ENCODE measurements around the gene CALHM6.

DNA sequence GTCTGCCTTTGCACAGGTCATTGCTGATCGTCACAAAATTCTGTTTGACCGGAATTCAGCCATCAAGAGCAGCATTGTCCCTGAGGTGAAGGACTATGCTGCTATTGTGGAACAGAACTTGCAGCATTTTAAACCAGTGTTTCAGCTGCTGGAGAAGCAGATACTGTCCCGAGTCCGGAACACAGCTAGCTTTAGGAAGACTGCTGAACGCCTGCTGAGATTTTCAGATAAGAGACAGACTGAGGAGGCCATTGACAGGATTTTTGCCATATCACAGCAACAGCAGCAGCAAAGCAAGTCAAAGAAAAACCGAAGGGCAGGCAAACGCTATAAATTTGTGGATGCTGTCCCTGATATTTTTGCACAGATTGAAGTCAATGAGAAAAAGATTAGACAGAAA lies 24.6 kb upstream of the CALHM6 start:
- TF ChIP-seq RAD21 (IDR thresholded peaks at IDR 0.05), result no peak
- TF ChIP-seq, protein P1, sequence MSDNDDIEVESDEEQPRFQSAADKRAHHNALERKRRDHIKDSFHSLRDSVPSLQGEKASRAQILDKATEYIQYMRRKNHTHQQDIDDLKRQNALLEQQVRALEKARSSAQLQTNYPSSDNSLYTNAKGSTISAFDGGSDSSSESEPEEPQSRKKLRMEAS (IDR thresholded peaks at IDR 0.05), result no peak
- TF ChIP-seq, protein P2, sequence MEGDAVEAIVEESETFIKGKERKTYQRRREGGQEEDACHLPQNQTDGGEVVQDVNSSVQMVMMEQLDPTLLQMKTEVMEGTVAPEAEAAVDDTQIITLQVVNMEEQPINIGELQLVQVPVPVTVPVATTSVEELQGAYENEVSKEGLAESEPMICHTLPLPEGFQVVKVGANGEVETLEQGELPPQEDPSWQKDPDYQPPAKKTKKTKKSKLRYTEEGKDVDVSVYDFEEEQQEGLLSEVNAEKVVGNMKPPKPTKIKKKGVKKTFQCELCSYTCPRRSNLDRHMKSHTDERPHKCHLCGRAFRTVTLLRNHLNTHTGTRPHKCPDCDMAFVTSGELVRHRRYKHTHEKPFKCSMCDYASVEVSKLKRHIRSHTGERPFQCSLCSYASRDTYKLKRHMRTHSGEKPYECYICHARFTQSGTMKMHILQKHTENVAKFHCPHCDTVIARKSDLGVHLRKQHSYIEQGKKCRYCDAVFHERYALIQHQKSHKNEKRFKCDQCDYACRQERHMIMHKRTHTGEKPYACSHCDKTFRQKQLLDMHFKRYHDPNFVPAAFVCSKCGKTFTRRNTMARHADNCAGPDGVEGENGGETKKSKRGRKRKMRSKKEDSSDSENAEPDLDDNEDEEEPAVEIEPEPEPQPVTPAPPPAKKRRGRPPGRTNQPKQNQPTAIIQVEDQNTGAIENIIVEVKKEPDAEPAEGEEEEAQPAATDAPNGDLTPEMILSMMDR (IDR thresholded peaks at IDR 0.05; ENCODE audit: low read depth, low read length, missing input control), result no peak
- TF ChIP-seq, protein P3, sequence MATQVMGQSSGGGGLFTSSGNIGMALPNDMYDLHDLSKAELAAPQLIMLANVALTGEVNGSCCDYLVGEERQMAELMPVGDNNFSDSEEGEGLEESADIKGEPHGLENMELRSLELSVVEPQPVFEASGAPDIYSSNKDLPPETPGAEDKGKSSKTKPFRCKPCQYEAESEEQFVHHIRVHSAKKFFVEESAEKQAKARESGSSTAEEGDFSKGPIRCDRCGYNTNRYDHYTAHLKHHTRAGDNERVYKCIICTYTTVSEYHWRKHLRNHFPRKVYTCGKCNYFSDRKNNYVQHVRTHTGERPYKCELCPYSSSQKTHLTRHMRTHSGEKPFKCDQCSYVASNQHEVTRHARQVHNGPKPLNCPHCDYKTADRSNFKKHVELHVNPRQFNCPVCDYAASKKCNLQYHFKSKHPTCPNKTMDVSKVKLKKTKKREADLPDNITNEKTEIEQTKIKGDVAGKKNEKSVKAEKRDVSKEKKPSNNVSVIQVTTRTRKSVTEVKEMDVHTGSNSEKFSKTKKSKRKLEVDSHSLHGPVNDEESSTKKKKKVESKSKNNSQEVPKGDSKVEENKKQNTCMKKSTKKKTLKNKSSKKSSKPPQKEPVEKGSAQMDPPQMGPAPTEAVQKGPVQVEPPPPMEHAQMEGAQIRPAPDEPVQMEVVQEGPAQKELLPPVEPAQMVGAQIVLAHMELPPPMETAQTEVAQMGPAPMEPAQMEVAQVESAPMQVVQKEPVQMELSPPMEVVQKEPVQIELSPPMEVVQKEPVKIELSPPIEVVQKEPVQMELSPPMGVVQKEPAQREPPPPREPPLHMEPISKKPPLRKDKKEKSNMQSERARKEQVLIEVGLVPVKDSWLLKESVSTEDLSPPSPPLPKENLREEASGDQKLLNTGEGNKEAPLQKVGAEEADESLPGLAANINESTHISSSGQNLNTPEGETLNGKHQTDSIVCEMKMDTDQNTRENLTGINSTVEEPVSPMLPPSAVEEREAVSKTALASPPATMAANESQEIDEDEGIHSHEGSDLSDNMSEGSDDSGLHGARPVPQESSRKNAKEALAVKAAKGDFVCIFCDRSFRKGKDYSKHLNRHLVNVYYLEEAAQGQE (IDR thresholded peaks at IDR 0.05), result no peak

All from liver (tissue), 3 donors.